ENCODE measurements around the gene MAP3K8. TPM values are rescaled to one million over a fixed set of nuclear protein-coding genes. Genes with fewer than 3 reads are reported as not detected.

MAP3K8 gene
- total and polyA plus RNA-seq, 10 of the 15 experiments (the other 5 are each of a cell fraction or from before 2014, with no cell fraction given) = 25.5 to 115 (median 40.2) TPM

DNA sequence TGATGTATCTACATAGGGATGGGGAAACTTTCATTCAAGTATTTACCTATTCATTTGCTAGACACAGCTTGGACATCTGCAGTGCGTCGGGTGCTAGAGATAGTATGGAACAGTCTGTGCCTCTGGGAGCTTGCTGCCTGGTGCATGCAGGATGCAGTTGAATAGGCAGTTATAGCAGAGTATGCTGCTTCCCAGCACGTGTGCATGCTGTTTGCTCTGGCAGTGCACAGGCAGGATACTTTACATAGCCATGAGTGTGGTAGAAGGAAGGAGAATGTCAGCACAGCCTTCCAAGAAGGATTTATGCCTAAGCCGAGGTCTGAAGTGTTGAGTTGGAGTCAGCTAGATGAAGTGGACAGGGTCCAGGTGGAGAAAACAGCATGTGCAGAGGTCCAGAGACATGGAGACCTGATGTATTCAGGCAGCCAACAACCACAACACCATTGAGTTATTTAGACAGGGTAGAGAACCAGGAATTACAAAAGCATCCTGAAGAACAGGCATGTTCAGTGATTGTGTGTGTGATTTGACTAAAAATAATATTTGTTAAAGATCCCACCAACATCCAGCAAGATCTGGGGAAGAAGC, 8.1 kb downstream of the MAP3K8 start:
- ChIA-PET CTCF (interaction anchor here (0.8 to 2.5 kb wide), 6 partner anchors 12 to 149 kb away, joined by 3 to 13 read pairs (median 4); no protein-coding TSS in a partner anchor), POLR2A (interaction anchor here (0.6 to 1.4 kb wide), 3 partner anchors 13 to 91 kb away, joined by 3 to 6 read pairs (median 4); no protein-coding TSS in a partner anchor), RAD21 (ENCODE audit: unreplicated experiment) (interaction anchor here (0.8 to 1.9 kb wide), 8 partner anchors 12 to 91 kb away, joined by 3 to 12 read pairs (median 4); no protein-coding TSS in a partner anchor), SMC1A (ENCODE audit: uncharacterized antibody, unreplicated experiment) (interaction anchor here (0.5 to 4.0 kb wide), 22 partner anchors 8 to 94 kb away, joined by 3 to 20 read pairs (median 4); no protein-coding TSS in a partner anchor)
- H3K9me3 ChIP-seq (replicated peaks; ENCODE audit: control insufficient read depth, insufficient read depth, low read length) = no peaks in the 10 kb centered on the region
- BruUV-seq (replicated peaks) = no TSS peak
- peak; percentile 13 for ATAC-seq
- 74% methylated on average over 4 of the region's 4 CpGs for WGBS (ENCODE audit: insufficient coverage, insufficient replicate concordance, low lambda C conversion rate, missing lambda C conversion rate)
- intact Hi-C loops (cut with micrococcal nuclease; ENCODE audit: unreplicated experiment) (no loop called here), in situ Hi-C loops (cut with MboI) (no loop called here)
- H3K4me3 ChIP-seq = peak overlapping the region; percentile 13; the same call in 1 of the 2 replicates
- H2AFZ ChIP-seq (ENCODE audit: control insufficient read depth, low read depth, low read length) = no peak overlapping the region
- peaks cover 16% of the 10 kb centered on the region for H3K4me1 ChIP-seq (ENCODE audit: control insufficient read depth, insufficient read depth, low read length)
- DNase-seq (ENCODE audit: low read depth, low spot score) = no peak
- H3K4me2 ChIP-seq (ENCODE audit: control insufficient read depth, insufficient read depth) = peak overlapping the region; percentile 53
- H3K27me3 ChIP-seq (replicated peaks in 1 of 2; ENCODE audit: control insufficient read depth in 2 of 2, insufficient read depth in 2 of 2, low read length in 1 of 2) = no peaks in the 10 kb centered on the region
- H3K27ac ChIP-seq (ENCODE audit: control insufficient read depth, insufficient read depth) = no peak overlapping the region
- H3K9ac ChIP-seq (ENCODE audit: control insufficient read depth, insufficient read depth, low read length) = no peak overlapping the region
- peaks cover 86% of the 10 kb centered on the region for H3K79me2 ChIP-seq (ENCODE audit: control insufficient read depth, insufficient read depth, low read length)
- H3K36me3 ChIP-seq (ENCODE audit: control insufficient read depth in 2 of 2, insufficient read depth in 2 of 2, low read length in 1 of 2) = peaks cover 5 to 30% of the 10 kb centered on the region in 2 experiments
- no peak for FAIRE-seq
- no peaks in the 10 kb centered on the region; the same call in 1 of the 2 replicates for H4K20me1 ChIP-seq (ENCODE audit: control insufficient read depth, insufficient read depth)
- no peak for TF ChIP-seq TCF7 (IDR thresholded peaks at IDR 0.05; ENCODE audit: borderline replicate concordance)
- TF ChIP-seq TBL1XR1 (IDR thresholded peaks at IDR 0.05; ENCODE audit: low read depth, low read length) = no peak
- no peak for TF ChIP-seq NFIC (IDR thresholded peaks at IDR 0.05; ENCODE audit: low read depth, low read length)
- no peak for TF ChIP-seq ZNF384 (IDR thresholded peaks at IDR 0.05; ENCODE audit: borderline replicate concordance, low read depth, low read length)
- no peak for TF ChIP-seq TCF3 (IDR thresholded peaks at IDR 0.05; ENCODE audit: borderline replicate concordance, insufficient read depth, low read depth, low read length)
- no peak for TF ChIP-seq EED (IDR thresholded peaks at IDR 0.05; ENCODE audit: low read depth)
- TF ChIP-seq, protein P1, sequence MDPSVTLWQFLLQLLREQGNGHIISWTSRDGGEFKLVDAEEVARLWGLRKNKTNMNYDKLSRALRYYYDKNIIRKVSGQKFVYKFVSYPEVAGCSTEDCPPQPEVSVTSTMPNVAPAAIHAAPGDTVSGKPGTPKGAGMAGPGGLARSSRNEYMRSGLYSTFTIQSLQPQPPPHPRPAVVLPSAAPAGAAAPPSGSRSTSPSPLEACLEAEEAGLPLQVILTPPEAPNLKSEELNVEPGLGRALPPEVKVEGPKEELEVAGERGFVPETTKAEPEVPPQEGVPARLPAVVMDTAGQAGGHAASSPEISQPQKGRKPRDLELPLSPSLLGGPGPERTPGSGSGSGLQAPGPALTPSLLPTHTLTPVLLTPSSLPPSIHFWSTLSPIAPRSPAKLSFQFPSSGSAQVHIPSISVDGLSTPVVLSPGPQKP (IDR thresholded peaks at IDR 0.05; ENCODE audit: low read depth, low read length) = no peak
- TF ChIP-seq, protein P2, sequence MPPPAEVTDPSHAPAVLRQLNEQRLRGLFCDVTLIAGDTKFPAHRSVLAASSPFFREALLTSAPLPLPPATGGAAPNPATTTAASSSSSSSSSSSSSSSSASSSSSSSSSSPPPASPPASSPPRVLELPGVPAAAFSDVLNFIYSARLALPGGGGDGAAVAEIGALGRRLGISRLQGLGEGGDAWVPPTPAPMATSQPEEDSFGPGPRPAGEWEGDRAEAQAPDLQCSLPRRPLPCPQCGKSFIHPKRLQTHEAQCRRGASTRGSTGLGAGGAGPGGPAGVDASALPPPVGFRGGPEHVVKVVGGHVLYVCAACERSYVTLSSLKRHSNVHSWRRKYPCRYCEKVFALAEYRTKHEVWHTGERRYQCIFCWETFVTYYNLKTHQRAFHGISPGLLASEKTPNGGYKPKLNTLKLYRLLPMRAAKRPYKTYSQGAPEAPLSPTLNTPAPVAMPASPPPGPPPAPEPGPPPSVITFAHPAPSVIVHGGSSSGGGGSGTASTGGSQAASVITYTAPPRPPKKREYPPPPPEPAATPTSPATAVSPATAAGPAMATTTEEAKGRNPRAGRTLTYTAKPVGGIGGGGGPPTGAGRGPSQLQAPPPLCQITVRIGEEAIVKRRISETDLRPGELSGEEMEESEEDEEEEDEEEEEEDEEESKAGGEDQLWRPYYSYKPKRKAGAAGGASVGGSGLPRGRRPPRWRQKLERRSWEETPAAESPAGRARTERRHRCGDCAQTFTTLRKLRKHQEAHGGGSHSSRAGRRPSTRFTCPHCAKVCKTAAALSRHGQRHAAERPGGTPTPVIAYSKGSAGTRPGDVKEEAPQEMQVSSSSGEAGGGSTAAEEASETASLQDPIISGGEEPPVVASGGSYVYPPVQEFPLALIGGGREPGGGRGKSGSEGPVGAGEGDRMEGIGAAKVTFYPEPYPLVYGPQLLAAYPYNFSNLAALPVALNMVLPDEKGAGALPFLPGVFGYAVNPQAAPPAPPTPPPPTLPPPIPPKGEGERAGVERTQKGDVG (CRISPR knock-in tag; IDR thresholded peaks at IDR 0.05) = peak; percentile 22; the same call in 1 of the 2 replicates
- TF ChIP-seq IKZF2 (IDR thresholded peaks at IDR 0.05) = no peak
- no peak for TF ChIP-seq NR2F1 (conservative IDR thresholded peaks at IDR 0.05)
- TF ChIP-seq BMI1 (IDR thresholded peaks at IDR 0.05; ENCODE audit: borderline replicate concordance) = no peak
- TF ChIP-seq, protein P3, sequence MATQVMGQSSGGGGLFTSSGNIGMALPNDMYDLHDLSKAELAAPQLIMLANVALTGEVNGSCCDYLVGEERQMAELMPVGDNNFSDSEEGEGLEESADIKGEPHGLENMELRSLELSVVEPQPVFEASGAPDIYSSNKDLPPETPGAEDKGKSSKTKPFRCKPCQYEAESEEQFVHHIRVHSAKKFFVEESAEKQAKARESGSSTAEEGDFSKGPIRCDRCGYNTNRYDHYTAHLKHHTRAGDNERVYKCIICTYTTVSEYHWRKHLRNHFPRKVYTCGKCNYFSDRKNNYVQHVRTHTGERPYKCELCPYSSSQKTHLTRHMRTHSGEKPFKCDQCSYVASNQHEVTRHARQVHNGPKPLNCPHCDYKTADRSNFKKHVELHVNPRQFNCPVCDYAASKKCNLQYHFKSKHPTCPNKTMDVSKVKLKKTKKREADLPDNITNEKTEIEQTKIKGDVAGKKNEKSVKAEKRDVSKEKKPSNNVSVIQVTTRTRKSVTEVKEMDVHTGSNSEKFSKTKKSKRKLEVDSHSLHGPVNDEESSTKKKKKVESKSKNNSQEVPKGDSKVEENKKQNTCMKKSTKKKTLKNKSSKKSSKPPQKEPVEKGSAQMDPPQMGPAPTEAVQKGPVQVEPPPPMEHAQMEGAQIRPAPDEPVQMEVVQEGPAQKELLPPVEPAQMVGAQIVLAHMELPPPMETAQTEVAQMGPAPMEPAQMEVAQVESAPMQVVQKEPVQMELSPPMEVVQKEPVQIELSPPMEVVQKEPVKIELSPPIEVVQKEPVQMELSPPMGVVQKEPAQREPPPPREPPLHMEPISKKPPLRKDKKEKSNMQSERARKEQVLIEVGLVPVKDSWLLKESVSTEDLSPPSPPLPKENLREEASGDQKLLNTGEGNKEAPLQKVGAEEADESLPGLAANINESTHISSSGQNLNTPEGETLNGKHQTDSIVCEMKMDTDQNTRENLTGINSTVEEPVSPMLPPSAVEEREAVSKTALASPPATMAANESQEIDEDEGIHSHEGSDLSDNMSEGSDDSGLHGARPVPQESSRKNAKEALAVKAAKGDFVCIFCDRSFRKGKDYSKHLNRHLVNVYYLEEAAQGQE (IDR thresholded peaks at IDR 0.05; ENCODE audit: low read depth, low read length) = no peak
- TF ChIP-seq POLR2A (IDR thresholded peaks at IDR 0.05; ENCODE audit: low read depth, low read length) = peak; percentile 61
- no peak for TF ChIP-seq PAX8 (IDR thresholded peaks at IDR 0.05)
- no peak for TF ChIP-seq MEF2A (IDR thresholded peaks at IDR 0.05; ENCODE audit: insufficient read depth, low read depth, low read length)
- TF ChIP-seq SMAD1 (IDR thresholded peaks at IDR 0.05; ENCODE audit: low read depth, partially characterized antibody) = no peak
- no peak for TF ChIP-seq STAT3 (IDR thresholded peaks at IDR 0.05; ENCODE audit: low read depth, low read length)
- no peak for TF ChIP-seq SP1 (IDR thresholded peaks at IDR 0.05; ENCODE audit: low read depth, low read length)
